GM18502 (cell line): ENCODE results near the gene GPR55.

Experiments
- ATAC-seq: cut with Tn5 transposase; IDR thresholded peaks from one replicate; pipeline ENCODE4 v1.9.1; 2021; ENCODE audit warnings: mild to moderate bottlenecking; ENCODE audit not compliant: unreplicated experiment, poor library complexity

Gene GPR55

DNA sequence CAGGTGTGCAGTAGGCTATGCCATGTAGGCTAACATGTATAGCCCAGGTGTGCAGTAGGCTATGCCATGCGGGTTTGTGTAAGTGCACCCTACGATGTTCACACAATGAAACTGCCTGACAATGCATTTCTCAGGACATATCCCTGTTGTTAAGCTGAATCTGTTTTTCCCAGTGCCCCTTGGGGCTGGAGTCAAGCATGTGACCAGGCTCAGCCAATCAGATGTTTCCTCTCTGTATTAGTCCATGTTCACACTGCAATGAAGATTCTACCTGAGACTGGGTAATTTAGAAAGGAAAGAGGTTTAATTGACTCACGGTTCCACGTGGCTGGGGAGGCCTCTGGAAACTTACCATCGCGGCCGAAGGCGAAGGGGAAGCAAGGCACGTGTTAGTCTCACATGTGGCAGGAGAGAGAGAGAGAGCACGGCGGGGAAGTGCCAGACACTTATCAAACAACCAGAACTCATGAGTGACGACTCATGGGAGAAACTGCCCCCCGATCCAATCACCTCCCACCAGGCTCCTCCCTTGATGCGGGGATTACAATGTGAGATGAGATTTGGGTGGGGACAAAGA is 36.1 kb downstream of the GPR55 start:
- no peak for ATAC-seq

- no peak for ATAC-seq
These were observed 37.7 kb downstream of the GPR55 start for GRCh38 chr2:230887342-230887741.

DNA sequence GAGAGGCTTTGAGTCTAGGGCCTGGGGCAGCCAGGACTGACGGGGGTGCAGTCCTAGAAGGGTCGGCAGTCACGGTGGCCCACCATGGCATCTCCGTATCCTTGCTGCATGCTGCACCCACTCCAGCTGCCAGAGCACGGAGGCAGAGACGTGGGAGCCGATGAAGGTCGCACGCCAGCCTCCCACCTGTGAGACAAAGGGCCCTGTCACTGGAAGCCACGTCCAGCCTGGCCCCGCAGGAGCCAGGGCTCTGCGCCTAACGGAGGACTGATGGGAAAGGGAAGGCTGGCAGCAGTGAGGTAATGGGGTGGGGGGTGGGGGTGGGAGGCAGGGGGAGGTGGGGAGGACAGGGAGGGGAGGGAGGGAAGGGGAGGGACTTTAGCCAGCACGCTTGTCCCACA is 38.4 kb downstream of the GPR55 start:
- no peak for ATAC-seq

DNA sequence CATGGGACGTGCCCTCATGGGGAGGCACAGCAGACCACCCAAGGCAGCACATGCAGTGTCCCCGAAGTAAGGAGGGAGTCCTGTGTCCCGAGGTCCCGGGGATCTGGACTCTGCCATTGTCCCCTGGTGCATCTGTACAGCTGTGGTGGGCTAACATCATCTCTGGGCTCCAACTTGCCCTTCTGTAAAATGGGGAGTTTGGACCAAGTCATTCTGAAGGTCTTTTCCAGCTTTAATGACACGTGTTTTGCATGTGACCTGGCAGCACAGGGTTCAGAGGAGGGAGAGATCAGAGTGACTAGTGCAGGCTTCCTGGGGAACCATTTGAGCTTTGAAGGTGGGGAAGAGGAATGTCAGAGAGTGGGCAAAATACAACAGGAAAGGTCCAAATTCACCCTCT is 38.8 kb downstream of the GPR55 start:
- no peak for ATAC-seq

GRCh38 chr2:230885463-230886130 is 39.4 kb downstream of the GPR55 start:
- ATAC-seq = no peak

DNA sequence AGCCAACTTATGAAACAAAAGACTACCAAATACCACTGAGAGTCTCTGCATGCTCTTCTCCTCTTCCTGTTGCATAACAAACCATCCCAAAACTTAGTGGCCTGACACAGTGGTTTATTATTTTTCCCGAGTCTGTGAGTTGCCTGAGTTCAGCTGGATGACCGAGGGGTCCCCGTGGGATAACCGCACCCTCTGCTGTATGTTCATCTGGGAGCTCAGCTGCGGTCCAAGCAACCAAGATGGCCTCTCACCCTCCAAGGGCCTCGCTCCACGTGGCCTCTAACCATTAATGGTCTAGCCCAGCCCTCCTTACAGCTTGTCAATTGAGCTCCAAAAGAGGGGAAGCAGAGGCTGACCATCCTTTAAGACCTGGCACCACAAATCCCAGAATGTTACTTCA is 43.2 kb downstream of the GPR55 start:
- no peak for ATAC-seq

- no peak for ATAC-seq
These were observed 45.2 kb downstream of the GPR55 start for GRCh38 chr2:230879891-230880290.

- ATAC-seq = no peak
These were observed 45.7 kb downstream of the GPR55 start for GRCh38 chr2:230879271-230879882.

DNA sequence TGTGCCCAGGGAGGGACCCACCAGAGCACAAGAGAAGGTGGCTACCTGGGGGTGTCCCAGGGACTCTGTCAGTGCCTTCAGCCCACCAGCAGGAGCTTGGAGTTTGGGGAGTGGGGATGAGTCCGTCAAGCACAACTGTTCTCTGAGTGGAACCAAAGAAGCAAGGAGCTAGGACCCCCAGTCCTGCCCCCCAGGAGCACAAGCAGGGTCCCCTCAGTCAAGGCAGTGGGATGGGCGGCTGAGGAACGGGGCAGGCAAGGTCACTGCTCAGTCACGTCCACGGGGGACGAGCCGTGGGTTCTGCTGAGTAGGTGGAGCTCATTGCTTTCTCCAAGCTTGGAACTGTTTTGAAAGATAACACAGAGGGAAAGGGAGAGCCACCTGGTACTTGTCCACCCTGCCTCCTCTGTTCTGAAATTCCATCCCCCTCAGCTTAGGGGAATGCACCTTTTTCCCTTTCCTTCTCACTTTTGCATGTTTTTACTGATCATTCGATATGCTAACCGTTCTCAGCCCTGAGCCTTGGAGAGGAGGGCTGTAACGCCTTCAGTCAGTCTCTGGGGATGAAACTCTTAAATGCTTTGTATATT is 46.3 kb downstream of the GPR55 start:
- ATAC-seq = no peak

- ATAC-seq = no peak
These were observed 47.1 kb downstream of the GPR55 start for GRCh38 chr2:230877759-230878598.

- no peak for ATAC-seq
These were observed 47.8 kb downstream of the GPR55 start for GRCh38 chr2:230877116-230877758.

DNA sequence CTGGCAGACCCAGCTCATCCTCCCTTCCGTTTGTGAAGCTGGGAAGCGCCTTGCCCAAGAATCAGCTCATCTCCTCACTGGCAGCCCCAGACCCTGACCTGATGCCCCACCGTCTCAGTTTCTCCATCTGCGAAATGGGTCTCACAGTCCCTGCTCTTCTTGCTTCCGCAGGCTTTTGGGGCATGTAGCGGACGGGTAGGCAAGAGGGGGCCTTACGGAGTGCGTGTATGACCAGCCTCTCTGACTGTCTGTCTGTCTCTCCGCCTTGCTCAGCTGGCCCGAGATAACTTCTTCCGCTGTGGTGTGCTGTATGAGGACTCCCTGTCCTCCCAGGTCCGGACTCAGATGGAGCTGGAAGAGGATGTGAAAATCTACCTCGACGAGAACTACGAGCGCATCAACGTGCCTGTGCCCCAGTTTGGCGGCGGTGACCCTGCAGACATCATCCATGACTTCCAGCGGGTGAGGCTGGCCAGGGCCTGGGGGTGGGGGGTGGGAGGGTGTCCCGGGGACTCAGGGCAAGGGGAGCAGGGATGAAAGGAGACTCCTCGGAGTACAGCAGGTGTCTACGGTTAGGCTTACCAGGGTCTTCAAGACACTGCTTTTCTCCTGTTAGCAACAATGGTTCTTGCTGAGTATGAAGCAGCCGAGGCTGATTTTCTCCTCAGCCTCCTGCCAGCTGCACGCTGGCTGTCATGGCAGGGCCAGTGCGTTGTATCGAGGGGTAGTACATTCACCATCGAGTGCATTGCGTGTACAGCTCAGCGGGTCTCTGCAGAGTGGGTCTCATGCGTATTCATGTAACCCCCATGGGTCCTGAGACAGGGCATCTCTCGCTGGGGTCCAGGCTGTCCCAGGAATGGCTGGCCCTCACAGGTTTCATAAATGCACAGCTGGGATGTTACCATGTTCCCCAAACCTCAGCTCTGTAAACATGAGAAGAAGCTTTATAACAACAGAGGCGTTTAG is 49.4 kb downstream of the GPR55 start:
- ATAC-seq = no peak

GRCh38 chr2:230874876-230875275 is 50.2 kb downstream of the GPR55 start:
- no peak for ATAC-seq

DNA sequence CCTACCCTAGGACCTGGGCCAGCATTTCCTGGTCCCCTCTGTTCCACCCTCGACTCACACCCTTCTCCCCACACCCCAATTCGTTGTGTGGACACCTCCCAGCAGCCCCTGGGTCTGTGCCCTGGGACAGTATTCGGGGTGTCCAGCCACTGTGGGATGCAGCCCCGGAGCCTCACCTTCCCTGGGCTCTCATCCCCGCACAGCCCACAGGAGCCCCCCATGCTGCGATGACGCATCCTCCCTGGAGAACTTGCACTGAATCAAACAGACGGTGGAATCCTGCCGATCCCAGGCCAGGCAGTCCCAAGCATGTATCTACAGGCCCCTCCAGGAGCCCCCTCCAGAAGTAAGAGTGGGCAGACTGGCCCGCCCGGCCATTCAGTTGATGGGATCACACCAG is 50.6 kb downstream of the GPR55 start:
- no peak for ATAC-seq

GRCh38 chr2:230873661-230874401 is 51.2 kb downstream of the GPR55 start:
- peak; percentile 63 for ATAC-seq

- ATAC-seq = peak; percentile 70
These were observed 51.9 kb downstream of the GPR55 start for GRCh38 chr2:230872968-230873660.

DNA sequence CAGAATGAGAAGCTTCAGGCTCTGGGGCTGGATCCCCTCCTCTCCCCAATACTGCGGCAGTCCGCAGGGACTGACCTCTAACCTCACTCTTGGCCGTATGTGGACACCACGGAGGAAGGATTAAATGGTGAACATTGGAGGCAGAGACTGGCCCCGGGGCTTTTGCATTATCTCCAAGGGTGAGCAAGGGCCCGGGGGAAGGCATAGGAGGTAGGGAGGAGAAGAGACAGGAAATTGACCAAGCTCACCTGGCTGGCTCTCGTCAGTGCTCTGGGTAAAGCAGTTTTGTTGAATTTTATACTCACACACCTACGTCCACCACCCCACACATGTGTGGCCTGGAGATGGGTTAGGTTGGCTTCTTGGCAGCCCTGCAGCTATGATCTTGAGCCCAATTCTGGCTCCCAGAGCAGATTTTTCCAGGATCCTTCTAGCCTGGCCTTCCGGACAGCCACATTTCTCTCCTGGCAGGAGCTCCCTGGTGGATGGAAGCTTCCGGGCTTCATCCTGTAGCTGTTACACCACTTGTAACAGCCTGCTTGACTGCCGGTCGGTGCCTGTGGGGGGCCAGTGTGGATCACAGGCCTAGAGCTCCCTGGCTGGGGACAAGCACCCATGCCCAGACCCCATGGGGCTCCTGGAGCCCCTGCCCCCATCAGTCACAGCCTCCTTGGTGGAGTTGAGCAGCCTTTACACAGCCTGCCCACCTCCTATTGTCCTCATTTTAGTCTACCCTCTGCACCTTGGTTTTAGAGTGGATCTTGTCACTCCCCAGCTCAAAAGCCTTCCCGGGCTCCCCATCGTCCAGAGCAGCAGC is 52.7 kb downstream of the GPR55 start:
- ATAC-seq = no peak
